Muscle of leg (tissue), 11 donors: Measurements from ENCODE around the gene MEF2C. TPM values are rescaled to one million over a fixed set of nuclear protein-coding genes. Genes with fewer than 3 reads are reported as not detected.
"Not testable (repeated sequence)": the region's sequence is repeated elsewhere in the genome, so short reads cannot be mapped to it uniquely, and the experiment has no call there.

Source experiments
- DNase-seq: peaks from one replicate; pipeline ENCODE4 v3.0.0; 2013
- H3K27ac ChIP-seq: one replicate; pipeline ENCODE4 v1.5.1; 2013; ENCODE audit warnings: mild to moderate bottlenecking, low read length, control low read depth
- H3K27me3 ChIP-seq: one replicate; pipeline ENCODE4 v1.6.1; 2013; ENCODE audit warnings: low read length; ENCODE audit not compliant: control insufficient read depth, insufficient read depth
- H3K36me3 ChIP-seq: one replicate; pipeline ENCODE4 v1.6.1; 2013; ENCODE audit warnings: low read length; ENCODE audit not compliant: control insufficient read depth, insufficient read depth
- H3K4me1 ChIP-seq: one replicate; pipeline ENCODE4 v1.6.1; 2013; ENCODE audit warnings: low read length; ENCODE audit not compliant: control insufficient read depth, insufficient read depth
- H3K4me3 ChIP-seq: one replicate; pipeline ENCODE4 v1.5.1; 2013; ENCODE audit warnings: low read length, control low read depth
- H3K9me3 ChIP-seq: replicated peaks from 2 replicates; pipeline ENCODE4 v1.6.1; 2013; ENCODE audit warnings: low read depth, low read length; ENCODE audit not compliant: control insufficient read depth
- WGBS: methylation state at CpG from one replicate; pipeline ENCODE4 v1.1.5; 2013; ENCODE audit warnings: missing lambda C conversion rate; ENCODE audit not compliant: insufficient coverage; 5-methylcytosine and 5-hydroxymethylcytosine counted together
- polyA plus RNA-seq, 8 donors: library from polyadenylated mRNA; unstranded; fragments of 120-200 nt; gene quantifications; one replicate each; pipeline versions ENCODE4 v1.2.1 to v1.2.3, GENCODE V29; 2013; ENCODE audit warnings: inconsistent platforms in 1 of 8, low replicate concordance in 1 of 8; ENCODE audit not compliant: insufficient read length in 8 of 8, insufficient read depth in 1 of 8
- total RNA-seq: library from RNA; stranded (reverse); fragments of 120-200 nt; gene quantifications from one replicate; pipeline ENCODE4 v1.2.4, GENCODE V29; 2013

MEF2C gene
- total and polyA plus RNA-seq, 9 donors, result 440 to 987 (median 726) TPM

DNA sequence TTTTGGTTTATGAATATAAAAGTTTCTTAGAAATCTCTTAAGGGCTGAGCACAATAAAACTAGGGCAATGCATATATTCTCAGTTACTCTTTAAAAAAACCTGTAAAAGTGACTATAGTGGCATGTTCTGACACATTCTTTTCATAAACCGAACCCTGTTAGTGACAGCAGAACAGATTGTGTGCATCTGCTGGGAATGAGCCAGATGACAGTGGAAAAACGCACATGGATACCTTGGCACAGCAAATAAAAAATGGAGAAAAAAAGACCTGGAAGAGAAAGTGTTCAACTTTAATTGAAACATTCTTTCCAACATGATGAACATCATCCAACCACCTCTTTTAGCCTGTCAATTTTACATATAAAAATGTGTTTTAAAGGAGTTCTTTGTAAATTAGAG, 12.7 kb downstream of the MEF2C start:
- no peaks in the 10 kb centered on the region for H3K36me3 ChIP-seq
- H3K27ac ChIP-seq, result no peak overlapping the region
- WGBS, result no CpG with 5 or more reads among the region's 2 CpGs
- no peaks in the 10 kb centered on the region for H3K9me3 ChIP-seq
- no peak overlapping the region for H3K4me3 ChIP-seq
- H3K4me1 ChIP-seq, result no peaks in the 10 kb centered on the region
- peak; percentile 50 for DNase-seq
- no peaks in the 10 kb centered on the region for H3K27me3 ChIP-seq

DNA sequence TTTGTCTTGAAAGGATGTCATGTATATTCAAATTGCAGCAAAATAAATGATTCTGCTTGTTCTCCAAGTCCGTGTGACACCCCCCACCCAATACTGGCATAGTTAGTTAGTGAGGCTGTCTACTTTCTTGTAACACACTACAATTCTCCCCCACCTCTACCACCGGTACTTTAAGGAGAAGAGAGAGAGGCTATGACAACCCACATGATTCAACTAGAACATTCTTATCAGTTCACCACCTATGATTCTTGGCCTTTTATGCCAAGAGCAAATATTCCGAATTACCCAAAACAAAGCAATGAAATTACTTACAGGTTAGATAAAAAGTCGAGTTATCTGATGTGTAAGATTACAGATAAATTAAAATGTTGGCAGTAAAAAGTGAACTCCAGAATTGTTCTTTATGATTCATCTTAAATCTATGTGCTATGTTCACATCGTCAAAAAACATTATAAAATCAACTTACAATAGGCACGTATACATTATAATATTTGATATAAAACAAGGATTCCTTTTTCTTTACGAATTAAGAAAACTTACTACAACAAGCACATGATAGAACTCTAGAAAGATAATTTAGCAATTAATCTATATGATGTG, 14.4 kb downstream of the MEF2C start:
- no CpG with 5 or more reads among the region's 7 CpGs for WGBS
- no peak overlapping the region for H3K27ac ChIP-seq

DNA sequence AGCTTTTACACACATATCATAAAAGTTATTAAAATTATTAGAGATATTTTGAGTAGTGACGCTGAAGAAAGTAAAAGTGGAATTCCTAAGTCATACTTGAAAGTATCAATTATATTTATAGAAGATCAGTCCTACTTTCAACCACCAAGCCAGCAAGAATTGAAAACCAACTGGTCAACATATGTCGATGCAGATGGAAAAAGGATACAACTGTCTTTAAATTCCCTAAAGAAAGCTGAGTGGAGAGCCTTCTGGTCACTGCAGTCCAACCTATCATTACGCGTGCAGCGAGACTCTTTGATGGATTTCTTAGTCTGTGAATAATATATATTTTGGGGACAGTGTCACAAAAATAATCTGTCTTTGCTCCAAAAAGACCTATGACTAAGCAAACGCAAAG, 15.3 kb downstream of the MEF2C start:
- no peaks in the 10 kb centered on the region for H3K4me1 ChIP-seq
- DNase-seq, result no peak
- WGBS, result no CpG with 5 or more reads among the region's 6 CpGs
- no peak overlapping the region for H3K27ac ChIP-seq
- no peaks in the 10 kb centered on the region for H3K9me3 ChIP-seq
- H3K4me3 ChIP-seq, result no peak overlapping the region
- H3K36me3 ChIP-seq, result peaks cover 7% of the 10 kb centered on the region
- H3K27me3 ChIP-seq, result no peaks in the 10 kb centered on the region

More for the DNA sequence above, 14.4 kb downstream of the MEF2C start:
- Histone ChIP-seq H3K9me3 (no peaks in the 10 kb centered on the region), H3K4me3 (no peak overlapping the region), H3K36me3 (peaks cover 4% of the 10 kb centered on the region), H3K4me1 (no peaks in the 10 kb centered on the region), H3K27me3 (no peaks in the 10 kb centered on the region)
- no peak for DNase-seq

DNA sequence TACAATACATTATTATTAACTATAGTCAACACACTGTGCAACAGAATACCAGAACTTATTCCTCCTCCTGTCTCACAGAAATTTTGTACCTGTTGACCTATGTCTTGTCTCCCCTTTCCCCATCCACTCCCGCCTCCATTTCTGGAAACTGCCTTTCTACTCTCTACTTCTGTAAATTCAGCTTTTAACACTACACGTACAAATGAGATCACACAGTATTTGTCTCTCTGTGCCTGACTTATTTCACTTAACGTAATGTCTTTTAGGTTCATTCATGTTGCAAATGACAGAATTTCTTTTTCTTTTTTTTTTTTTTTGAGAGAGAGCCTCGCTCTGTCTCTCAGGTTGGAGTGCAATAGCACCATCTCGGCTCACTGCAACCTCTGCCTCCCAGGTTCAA, 19.5 kb downstream of the MEF2C start:
- no peaks in the 10 kb centered on the region for H3K9me3 ChIP-seq
- no peak overlapping the region for H3K4me3 ChIP-seq
- H3K27ac ChIP-seq, result no peak overlapping the region
- no peak for DNase-seq
- H3K4me1 ChIP-seq, result no peaks in the 10 kb centered on the region
- H3K36me3 ChIP-seq, result peaks cover 7% of the 10 kb centered on the region
- no peaks in the 10 kb centered on the region for H3K27me3 ChIP-seq
- WGBS, result 93% methylated on average over 3 of the region's 5 CpGs

DNA sequence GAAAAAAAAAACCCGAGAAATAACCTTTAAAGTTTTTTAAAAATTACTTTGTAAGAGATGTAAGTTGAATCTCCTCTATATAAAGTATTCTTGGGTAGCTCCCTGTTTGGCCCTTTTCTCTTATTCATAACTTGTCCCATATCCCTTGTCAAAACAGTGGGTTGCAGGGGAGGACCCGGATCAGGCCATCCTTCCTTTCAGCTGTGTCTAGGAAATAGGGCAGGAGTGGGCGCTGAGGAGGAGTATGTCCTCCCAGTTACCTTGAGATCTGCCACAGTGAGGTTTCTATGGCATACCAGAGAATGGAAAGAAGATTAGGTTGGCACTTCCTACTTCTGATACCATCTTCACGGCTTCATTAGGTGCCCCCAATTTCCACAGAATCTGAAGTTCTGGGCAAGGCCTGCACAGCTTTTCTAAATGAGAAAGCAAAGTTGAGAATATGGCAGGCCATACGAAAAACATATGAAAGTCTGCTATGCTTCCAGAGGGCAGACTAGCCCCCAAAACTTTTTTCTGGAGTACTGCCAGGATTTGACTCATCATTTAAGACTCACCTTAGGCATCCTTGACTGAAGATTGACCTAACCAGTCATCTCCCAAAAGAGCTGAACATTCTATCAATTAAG, 20.3 kb downstream of the MEF2C start:
- no peaks in the 10 kb centered on the region for H3K4me1 ChIP-seq
- WGBS, result 71% methylated on average over 1 of the region's 5 CpGs

DNA sequence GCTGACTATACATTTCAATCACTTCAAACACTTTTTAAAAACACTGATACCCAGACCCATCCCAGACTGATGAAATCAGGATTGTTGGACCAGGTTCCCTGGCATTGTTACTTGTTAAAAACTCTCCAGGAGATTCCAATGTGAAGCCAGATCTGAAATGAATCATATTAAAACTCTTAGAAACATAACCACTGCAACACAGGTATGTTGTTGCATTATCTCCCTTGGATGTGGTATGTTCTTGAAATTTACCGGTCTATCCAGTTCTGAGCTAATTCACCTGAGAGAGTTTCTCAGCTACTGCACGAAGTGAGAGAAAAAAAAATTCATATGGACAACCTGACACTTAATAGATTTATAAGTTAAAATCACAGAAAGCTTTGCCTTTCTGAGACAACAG, 21.8 kb downstream of the MEF2C start:
- no peaks in the 10 kb centered on the region for H3K9me3 ChIP-seq
- no peak for DNase-seq
- no peak overlapping the region for H3K4me3 ChIP-seq
- no peaks in the 10 kb centered on the region for H3K4me1 ChIP-seq
- no peaks in the 10 kb centered on the region for H3K27me3 ChIP-seq
- no CpG with 5 or more reads among the region's 2 CpGs for WGBS
- H3K27ac ChIP-seq, result no peak overlapping the region
- H3K36me3 ChIP-seq, result peaks cover 10% of the 10 kb centered on the region

More for the DNA sequence above, 20.3 kb downstream of the MEF2C start:
- no peaks in the 10 kb centered on the region for H3K27me3 ChIP-seq
- H3K27ac ChIP-seq, result no peak overlapping the region
- no peak overlapping the region for H3K4me3 ChIP-seq
- H3K36me3 ChIP-seq, result peaks cover 10% of the 10 kb centered on the region
- no peaks in the 10 kb centered on the region for H3K9me3 ChIP-seq
- DNase-seq, result no peak

DNA sequence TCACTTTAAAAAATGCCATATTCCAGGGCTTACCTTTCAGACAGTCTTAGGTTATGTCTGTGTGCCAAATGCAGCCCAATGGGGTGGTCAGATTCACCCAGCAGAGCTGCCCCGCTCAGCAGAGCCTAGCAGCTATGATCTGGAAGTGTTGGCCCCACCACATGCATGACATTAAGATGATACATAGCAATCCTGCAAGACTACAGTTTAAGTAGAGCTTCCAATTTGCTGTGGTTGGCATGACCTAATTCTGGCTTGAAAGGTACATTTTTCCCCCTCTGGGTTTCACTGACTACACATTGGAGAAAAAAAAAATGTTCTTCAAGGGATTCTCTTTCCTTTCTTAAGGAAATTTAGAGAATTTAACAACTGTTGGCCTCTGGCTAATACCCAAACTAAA, 22.5 kb downstream of the MEF2C start:
- Histone ChIP-seq H3K9me3 (no peaks in the 10 kb centered on the region), H3K27ac (no peak overlapping the region), H3K36me3 (peaks cover 10% of the 10 kb centered on the region), H3K27me3 (no peaks in the 10 kb centered on the region), H3K4me3 (no peak overlapping the region), H3K4me1 (no peaks in the 10 kb centered on the region)
- DNase-seq, result no peak
- WGBS, result no CpG with 5 or more reads among the region's 1 CpG

DNA sequence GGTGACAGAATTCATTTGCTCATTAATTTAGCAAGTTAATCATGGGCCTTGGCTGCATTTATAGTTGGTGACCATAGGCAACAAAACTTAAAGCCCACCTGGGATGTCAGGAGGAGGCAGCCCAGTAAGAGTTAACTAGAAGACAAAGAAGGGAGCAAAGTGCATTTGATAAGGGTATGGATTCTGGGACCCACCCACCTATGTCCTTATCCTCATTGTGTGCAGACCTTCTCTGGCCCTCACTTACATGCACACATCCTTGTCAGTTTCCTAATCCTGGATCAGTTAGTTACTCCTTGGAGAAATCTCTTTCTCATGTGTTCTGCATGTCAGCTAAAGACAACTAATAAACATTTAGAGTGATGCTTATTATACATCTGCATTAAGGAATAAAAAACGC, 24.6 kb downstream of the MEF2C start:
- no peak for DNase-seq
- H3K27me3 ChIP-seq, result no peaks in the 10 kb centered on the region
- H3K4me1 ChIP-seq, result no peaks in the 10 kb centered on the region
- H3K36me3 ChIP-seq, result peaks cover 6% of the 10 kb centered on the region
- no peak overlapping the region for H3K4me3 ChIP-seq
- no peak overlapping the region for H3K27ac ChIP-seq
- WGBS, result no CpG with 5 or more reads among the region's 1 CpG
- H3K9me3 ChIP-seq, result no peaks in the 10 kb centered on the region

DNA sequence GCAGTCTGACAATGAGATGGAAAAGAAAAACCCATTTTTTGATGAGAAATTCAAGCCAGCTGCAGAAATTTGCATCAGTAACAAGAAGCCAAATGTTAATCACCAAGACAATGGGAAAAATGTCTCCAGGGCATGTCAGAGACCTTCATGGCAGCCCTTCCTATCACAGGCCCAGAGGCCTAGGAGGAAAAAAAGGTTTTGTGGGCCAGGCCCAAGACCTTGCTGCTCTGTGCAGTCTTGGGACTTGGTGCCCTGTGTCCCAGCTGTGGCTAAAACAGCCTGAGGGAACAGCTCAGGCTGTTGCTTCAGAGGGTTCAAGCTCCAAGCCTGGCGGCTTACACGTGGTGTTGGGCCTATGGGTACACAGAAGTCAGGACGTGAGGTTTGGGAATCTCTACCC, 26.6 kb downstream of the MEF2C start:
- not testable (repeated sequence) for H3K9me3 ChIP-seq, H3K27ac ChIP-seq, DNase-seq, H3K27me3 ChIP-seq, H3K4me3 ChIP-seq, H3K4me1 ChIP-seq, H3K36me3 ChIP-seq
- WGBS, result 82% methylated on average over 3 of the region's 3 CpGs

DNA sequence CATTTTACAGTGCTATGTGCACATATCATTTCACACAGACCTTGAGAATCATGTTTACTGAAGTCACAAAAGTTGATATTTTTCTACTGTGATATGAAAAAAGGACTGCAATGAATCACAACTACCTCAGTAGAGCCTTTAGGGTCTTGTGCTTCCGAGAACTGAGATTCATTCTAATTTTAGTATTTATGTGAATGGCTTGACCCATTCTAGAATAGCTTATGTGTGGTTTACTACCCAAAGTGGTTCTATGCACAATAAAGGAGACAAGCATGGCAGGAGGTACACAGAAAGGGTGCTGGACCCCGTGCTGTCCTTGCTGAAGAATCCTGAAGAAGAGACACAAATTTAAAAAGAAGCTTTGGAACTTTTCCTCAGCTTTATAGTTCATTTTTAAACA, 28.2 kb downstream of the MEF2C start:
- no CpG with 5 or more reads among the region's 2 CpGs for WGBS
- no peak overlapping the region for H3K27ac ChIP-seq
- DNase-seq, result no peak
- H3K36me3 ChIP-seq, result peaks cover 3% of the 10 kb centered on the region
- H3K27me3 ChIP-seq, result no peaks in the 10 kb centered on the region
- H3K4me1 ChIP-seq, result no peaks in the 10 kb centered on the region
- no peak overlapping the region for H3K4me3 ChIP-seq
- no peaks in the 10 kb centered on the region for H3K9me3 ChIP-seq

DNA sequence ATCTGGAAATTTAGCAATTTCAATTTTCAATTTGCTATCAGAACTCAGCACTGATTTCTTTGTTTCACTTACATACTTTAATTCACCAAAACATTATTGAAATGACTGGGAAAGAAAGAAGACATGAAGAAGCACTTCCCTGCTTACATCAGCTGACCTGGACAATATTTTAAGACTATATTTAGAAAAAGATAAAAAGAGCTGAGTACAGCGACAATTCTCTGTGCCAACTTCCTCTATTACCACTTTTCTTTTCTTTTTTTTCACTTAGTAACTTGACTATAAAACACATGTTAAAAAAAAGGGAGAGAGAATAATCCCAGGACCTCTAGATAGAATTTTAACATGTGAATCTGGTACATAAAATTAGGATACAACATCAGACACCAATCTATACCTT, 35.6 kb downstream of the MEF2C start:
- H3K27ac ChIP-seq, result peak overlapping the region; percentile 9
- no peaks in the 10 kb centered on the region for H3K36me3 ChIP-seq
- no peaks in the 10 kb centered on the region for H3K9me3 ChIP-seq
- no peak overlapping the region for H3K4me3 ChIP-seq
- WGBS, result no CpG with 5 or more reads among the region's 1 CpG
- no peaks in the 10 kb centered on the region for H3K4me1 ChIP-seq
- no peaks in the 10 kb centered on the region for H3K27me3 ChIP-seq
- peak; percentile 50 for DNase-seq
